RWPE2 (cell line): ENCODE results near the gene PRLR.

Experiments used
- ATAC-seq: fragments of 200-7000 bp; cut with Tn5 transposase; 3 replicates; pipeline ENCODE4 v1.9.1; 2021; ENCODE audit warnings: low read depth
- DNase-seq: peaks from one replicate; pipeline ENCODE4 v3.0.0-alpha.2; 2020; ENCODE audit warnings: low spot score
- H3K27ac ChIP-seq: fragments of 450-650 bp; 2 replicates; pipeline ENCODE4 v1.5.1; 2017; ENCODE audit warnings: mild to moderate bottlenecking; ENCODE audit not compliant: poor library complexity, severe bottlenecking
- H3K27me3 ChIP-seq: fragments of 250-450 bp; sonication (Bioruptor Pico); 2 replicates; pipeline ENCODE4 v1.5.1; 2021; ENCODE audit warnings: mild to moderate bottlenecking, moderate library complexity; ENCODE audit not compliant: insufficient read depth, poor library complexity, severe bottlenecking
- H3K36me3 ChIP-seq: fragments of 250-450 bp; sonication (Bioruptor Pico); 2 replicates; pipeline ENCODE4 v1.5.1; 2020; ENCODE audit warnings: low read depth, mild to moderate bottlenecking, moderate library complexity
- H3K4me1 ChIP-seq: fragments of 250-450 bp; sonication (Bioruptor Pico); 2 replicates; pipeline ENCODE4 v1.5.1; 2021; ENCODE audit warnings: mild to moderate bottlenecking, moderate library complexity; ENCODE audit not compliant: insufficient read depth, poor library complexity, severe bottlenecking
- H3K4me3 ChIP-seq: fragments of 250-450 bp; sonication (Bioruptor Pico); 2 replicates; pipeline ENCODE4 v1.5.1; 2021; ENCODE audit warnings: mild to moderate bottlenecking, moderate library complexity; ENCODE audit not compliant: severe bottlenecking
- H3K9me3 ChIP-seq: fragments of 250-450 bp; sonication (Bioruptor Pico); 2 replicates; pipeline ENCODE4 v1.5.1; 2021; ENCODE audit warnings: mild to moderate bottlenecking, moderate library complexity; ENCODE audit not compliant: severe bottlenecking
- TF ChIP-seq, protein P1 (sequence below): fragments of 450-650 bp; IDR thresholded peaks from one replicate; pipeline ENCODE4 v1.5.1; 2017; ENCODE audit warnings: mild to moderate bottlenecking, moderate library complexity; ENCODE audit not compliant: poor library complexity, severe bottlenecking

Gene PRLR

DNA sequence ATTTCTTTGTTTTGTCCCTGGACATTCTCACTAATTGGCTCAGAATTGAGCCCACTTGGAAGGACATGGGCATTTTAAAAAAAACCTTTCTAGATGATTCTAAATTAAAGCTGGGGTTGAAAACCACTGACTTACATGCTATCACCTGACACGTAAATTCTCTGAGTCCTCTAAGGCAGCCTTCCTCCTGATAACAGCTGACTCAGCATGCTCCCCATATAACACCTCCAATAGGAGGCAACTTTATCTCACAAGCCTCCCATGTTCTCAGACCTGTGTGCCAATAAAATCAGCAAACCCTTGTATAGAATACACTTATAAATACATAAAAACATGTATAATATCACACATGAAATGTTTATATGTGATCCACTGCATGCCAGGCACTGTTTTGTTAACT, 133.4 kb downstream of the PRLR start:
- Histone ChIP-seq H3K36me3 (no peaks in the 10 kb centered on the region), H3K9me3 (no peaks in the 10 kb centered on the region), H3K4me3 (no peak overlapping the region), H3K27me3 (peaks cover 5% of the 10 kb centered on the region), H3K4me1 (no peaks in the 10 kb centered on the region), H3K27ac (no peak overlapping the region)
- no peak for ATAC-seq
- TF ChIP-seq, protein P1, sequence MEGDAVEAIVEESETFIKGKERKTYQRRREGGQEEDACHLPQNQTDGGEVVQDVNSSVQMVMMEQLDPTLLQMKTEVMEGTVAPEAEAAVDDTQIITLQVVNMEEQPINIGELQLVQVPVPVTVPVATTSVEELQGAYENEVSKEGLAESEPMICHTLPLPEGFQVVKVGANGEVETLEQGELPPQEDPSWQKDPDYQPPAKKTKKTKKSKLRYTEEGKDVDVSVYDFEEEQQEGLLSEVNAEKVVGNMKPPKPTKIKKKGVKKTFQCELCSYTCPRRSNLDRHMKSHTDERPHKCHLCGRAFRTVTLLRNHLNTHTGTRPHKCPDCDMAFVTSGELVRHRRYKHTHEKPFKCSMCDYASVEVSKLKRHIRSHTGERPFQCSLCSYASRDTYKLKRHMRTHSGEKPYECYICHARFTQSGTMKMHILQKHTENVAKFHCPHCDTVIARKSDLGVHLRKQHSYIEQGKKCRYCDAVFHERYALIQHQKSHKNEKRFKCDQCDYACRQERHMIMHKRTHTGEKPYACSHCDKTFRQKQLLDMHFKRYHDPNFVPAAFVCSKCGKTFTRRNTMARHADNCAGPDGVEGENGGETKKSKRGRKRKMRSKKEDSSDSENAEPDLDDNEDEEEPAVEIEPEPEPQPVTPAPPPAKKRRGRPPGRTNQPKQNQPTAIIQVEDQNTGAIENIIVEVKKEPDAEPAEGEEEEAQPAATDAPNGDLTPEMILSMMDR, result no peak
- DNase-seq, result no peak

DNA sequence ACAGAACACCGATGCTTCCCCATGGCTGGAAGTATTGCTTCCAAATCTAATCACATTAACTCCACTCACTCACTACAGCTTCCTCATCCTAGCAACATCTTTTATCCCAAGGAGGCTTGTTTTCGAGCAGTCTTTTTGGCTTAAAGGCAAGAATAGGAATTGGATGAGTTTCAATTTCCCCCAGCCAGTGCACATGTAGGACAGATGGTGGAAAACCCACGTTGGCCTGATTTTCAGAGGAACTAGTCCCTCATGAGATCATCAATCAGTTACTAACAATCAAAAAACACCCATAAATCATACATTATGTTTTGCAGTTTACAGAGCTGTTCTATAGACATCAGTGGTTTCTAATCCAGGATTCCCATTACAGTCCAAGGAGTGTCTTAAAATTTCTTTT, 134.1 kb downstream of the PRLR start:
- DNase-seq, result no peak
- Histone ChIP-seq H3K9me3 (no peaks in the 10 kb centered on the region), H3K27ac (no peak overlapping the region), H3K27me3 (peaks cover 3% of the 10 kb centered on the region), H3K4me1 (no peaks in the 10 kb centered on the region), H3K36me3 (no peaks in the 10 kb centered on the region), H3K4me3 (no peak overlapping the region)
- TF ChIP-seq, protein P1, result no peak
- ATAC-seq, result no peak

DNA sequence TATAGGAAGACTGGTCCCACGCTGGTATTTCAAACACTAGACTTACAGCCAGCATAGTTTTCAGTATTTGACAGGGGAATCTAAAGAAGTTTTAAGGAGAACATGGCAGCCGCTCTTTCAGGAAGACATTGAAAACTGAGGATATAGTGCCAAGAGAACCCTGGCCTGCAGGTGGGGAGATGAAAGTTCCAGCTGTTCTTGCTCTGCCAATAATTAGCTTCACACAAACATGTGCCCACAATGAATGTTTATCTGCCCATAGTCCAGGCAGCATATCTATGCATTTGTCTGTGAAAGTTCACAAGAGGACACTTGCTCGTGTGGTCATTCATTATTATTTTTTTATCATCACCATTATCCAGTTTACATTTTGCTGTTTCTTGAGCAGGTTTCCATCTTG, 134.9 kb downstream of the PRLR start:
- no peak for ATAC-seq
- Histone ChIP-seq H3K27me3 (no peaks in the 10 kb centered on the region), H3K36me3 (no peaks in the 10 kb centered on the region), H3K4me3 (no peak overlapping the region), H3K27ac (no peak overlapping the region), H3K4me1 (no peaks in the 10 kb centered on the region), H3K9me3 (no peaks in the 10 kb centered on the region)
- no peak for DNase-seq
- TF ChIP-seq, protein P1, result no peak

DNA sequence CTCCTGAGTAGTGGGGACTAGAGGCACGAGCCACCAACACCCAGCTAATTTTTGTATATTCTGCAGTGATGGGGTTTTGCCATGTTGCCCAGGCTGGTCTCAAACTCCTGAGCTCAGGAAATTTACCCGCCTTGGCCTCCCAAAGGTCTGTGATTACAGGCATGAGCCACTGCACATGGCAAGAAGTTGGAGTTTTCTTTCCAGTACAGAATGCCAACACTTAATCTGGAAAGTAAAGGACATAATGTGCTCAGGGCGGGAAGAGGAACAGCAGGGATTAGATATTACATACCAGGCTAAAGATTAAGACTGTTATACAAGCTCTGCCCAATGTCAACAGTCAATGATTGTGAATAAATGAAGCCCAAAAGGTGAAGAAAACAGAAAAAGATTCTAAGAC, 135.3 kb downstream of the PRLR start:
- Histone ChIP-seq H3K27me3 (no peaks in the 10 kb centered on the region), H3K36me3 (no peaks in the 10 kb centered on the region), H3K9me3 (no peaks in the 10 kb centered on the region), H3K4me3 (no peak overlapping the region), H3K27ac (no peak overlapping the region), H3K4me1 (no peaks in the 10 kb centered on the region)
- ATAC-seq (no peak), DNase-seq (no peak)
- TF ChIP-seq, protein P1, result no peak

DNA sequence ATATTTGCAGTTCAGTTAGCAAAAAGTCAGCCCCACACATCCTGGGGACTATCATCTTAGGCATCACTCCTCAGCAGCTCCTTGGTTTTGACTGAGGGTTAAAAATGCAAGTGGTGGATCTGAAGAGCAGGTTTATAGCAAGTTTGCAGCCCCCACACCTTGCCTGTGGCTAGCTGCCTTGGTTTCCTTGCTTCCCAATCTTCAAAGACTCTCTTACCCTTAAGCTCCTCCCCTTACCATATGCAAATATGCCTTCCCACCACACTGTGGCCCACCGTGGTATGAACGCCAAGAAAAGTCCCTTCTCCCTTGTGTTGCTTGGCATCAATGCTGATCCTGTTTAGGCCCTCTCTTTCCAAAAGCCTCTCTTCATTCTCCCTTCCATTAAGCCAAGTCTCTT, 137.6 kb downstream of the PRLR start:
- ATAC-seq, result no peak
- Histone ChIP-seq H3K27me3 (no peaks in the 10 kb centered on the region), H3K9me3 (no peaks in the 10 kb centered on the region), H3K27ac (no peak overlapping the region), H3K4me3 (no peak overlapping the region), H3K4me1 (no peaks in the 10 kb centered on the region), H3K36me3 (no peaks in the 10 kb centered on the region)
- no peak for DNase-seq
- TF ChIP-seq, protein P1, result no peak
